NB4 (cell line): ENCODE results near the gene AGAP1.

Experiments
- TF ChIP-seq, protein P1 (sequence below): IDR thresholded peaks from one replicate; pipeline ENCODE4 v1.5.1; 2012; ENCODE audit warnings: low read depth, low read length
- TF ChIP-seq, protein P2 (sequence below): IDR thresholded peaks from 2 replicates; pipeline ENCODE4 v1.6.1; 2011; ENCODE audit warnings: low read depth, low read length

DNA sequence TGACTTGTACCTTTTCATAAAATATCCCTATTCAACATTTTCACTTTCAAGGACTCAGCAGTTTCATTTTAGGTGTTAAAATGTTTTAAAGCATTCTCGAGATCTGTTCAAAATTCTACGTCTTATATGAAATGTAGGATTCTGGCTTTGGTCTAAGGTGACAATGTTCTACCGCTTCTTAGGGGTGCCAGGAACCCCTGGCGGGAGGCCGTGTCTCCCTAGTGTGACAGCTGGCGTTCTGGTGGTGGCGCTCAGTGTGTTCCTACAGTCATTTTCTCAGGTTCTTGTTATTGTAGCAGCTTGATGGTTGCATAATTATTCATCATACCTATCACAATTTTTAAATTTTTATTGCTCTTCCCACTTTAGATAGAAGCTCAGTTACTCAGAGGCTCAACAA, 204.6 kb downstream of the AGAP1 start:
- TF ChIP-seq, protein P1, sequence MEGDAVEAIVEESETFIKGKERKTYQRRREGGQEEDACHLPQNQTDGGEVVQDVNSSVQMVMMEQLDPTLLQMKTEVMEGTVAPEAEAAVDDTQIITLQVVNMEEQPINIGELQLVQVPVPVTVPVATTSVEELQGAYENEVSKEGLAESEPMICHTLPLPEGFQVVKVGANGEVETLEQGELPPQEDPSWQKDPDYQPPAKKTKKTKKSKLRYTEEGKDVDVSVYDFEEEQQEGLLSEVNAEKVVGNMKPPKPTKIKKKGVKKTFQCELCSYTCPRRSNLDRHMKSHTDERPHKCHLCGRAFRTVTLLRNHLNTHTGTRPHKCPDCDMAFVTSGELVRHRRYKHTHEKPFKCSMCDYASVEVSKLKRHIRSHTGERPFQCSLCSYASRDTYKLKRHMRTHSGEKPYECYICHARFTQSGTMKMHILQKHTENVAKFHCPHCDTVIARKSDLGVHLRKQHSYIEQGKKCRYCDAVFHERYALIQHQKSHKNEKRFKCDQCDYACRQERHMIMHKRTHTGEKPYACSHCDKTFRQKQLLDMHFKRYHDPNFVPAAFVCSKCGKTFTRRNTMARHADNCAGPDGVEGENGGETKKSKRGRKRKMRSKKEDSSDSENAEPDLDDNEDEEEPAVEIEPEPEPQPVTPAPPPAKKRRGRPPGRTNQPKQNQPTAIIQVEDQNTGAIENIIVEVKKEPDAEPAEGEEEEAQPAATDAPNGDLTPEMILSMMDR = no peak
- TF ChIP-seq, protein P2, sequence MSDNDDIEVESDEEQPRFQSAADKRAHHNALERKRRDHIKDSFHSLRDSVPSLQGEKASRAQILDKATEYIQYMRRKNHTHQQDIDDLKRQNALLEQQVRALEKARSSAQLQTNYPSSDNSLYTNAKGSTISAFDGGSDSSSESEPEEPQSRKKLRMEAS = no peak
